HUES64 (cell line): ENCODE measurements around the gene GUCY2C.

Source experiments
- H3K27ac ChIP-seq: 2 replicates; pipeline ENCODE4 v1.7.0; 2013; ENCODE audit warnings: low read depth, low read length, inconsistent platforms
- H3K27me3 ChIP-seq: 2 replicates; pipeline ENCODE4 v1.6.1; 2013; ENCODE audit warnings: mild to moderate bottlenecking, low read length; ENCODE audit not compliant: insufficient read depth
- H3K36me3 ChIP-seq: 2 replicates; pipeline ENCODE4 v1.6.1; 2013; ENCODE audit warnings: mild to moderate bottlenecking, low read length; ENCODE audit not compliant: insufficient read depth
- H3K4me1 ChIP-seq: 2 replicates; pipeline ENCODE4 v1.6.1; 2013; ENCODE audit warnings: mild to moderate bottlenecking, low read length, moderate library complexity; ENCODE audit not compliant: insufficient read depth
- H3K4me3 ChIP-seq: 2 replicates; pipeline ENCODE4 v1.5.1; 2013; ENCODE audit warnings: mild to moderate bottlenecking, low read length, moderate library complexity
- H3K9ac ChIP-seq: 2 replicates; pipeline ENCODE4 v1.6.1; 2013; ENCODE audit warnings: mild to moderate bottlenecking, low read depth, low read length
- H3K9me3 ChIP-seq: 2 replicates; pipeline ENCODE4 v1.6.1; 2013; ENCODE audit warnings: low read depth, low read length; ENCODE audit not compliant: insufficient read depth
- WGBS: fragments of 150-250, 120-280 bp; methylation state at CpG from one replicate; pipeline ENCODE4 v1.1.7; 2013; ENCODE audit warnings: missing lambda C conversion rate; 5-methylcytosine and 5-hydroxymethylcytosine counted together

Gene GUCY2C

DNA sequence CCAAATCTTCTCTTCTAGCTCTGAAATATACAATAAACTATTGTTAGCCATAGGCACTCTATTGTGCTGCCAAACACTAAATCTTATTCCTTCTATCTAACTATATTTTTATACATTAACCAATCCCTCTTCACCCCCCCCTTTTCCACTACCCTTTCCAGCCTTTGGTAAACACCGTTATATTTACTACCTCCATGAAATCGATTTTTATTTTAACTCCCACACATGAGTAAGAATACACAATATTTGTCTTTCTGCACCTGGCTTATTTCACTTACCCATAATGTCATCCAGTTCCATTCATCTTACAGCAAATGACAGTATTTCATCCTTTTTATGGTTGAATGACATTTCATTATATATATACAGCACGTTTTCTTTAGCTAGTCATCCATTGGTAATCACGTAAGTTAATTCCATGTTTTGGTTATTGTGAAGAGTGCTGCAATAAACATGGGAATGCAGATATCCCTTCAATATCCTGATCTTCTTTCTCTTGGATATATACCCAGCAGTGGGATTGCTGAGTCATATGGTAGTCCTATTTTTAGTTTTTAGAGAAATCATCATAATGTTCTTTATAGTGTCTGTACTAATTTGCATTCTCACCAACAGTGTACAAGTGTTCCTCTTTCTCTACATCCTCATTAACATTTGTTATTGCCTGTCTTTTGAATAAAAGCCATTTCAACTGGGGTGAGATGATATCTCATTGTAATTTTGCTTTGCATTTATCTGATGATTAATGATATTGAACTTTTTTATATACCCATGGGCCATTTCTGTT is 94.5 kb downstream of the GUCY2C start:
- Histone ChIP-seq H3K9ac (no peak overlapping the region), H3K4me3 (no peak overlapping the region), H3K4me1 (no peaks in the 10 kb centered on the region), H3K9me3 (peaks cover 24% of the 10 kb centered on the region), H3K27ac (no peak overlapping the region), H3K27me3 (no peaks in the 10 kb centered on the region), H3K36me3 (no peaks in the 10 kb centered on the region)
- 93% methylated on average over 2 of the region's 4 CpGs for WGBS

DNA sequence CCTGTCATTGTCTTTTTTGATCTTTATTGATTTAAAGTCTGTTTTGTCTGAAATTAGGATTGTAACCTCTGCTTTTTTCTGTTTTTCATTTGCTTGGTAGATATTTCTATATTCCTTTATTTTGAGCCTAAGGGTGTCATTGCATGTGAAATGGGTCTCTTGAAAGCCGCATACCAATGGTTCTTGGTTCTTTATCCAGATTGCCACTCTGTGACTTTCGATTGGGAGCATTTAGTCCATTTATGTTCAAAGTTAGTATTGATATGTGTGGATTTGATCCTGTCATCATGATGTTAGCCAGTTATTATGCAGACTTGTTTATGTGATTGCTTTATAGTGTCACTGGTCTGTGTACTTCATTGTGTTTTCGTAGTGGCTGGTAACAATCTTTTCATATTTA is 98.9 kb downstream of the GUCY2C start:
- 97% methylated on average over 3 of the region's 3 CpGs for WGBS
- H3K36me3 ChIP-seq, result no peaks in the 10 kb centered on the region
- no peak overlapping the region for H3K9ac ChIP-seq
- H3K27me3 ChIP-seq, result no peaks in the 10 kb centered on the region
- no peaks in the 10 kb centered on the region for H3K9me3 ChIP-seq
- H3K27ac ChIP-seq, result no peak overlapping the region
- no peaks in the 10 kb centered on the region for H3K4me1 ChIP-seq
- H3K4me3 ChIP-seq, result no peak overlapping the region

DNA sequence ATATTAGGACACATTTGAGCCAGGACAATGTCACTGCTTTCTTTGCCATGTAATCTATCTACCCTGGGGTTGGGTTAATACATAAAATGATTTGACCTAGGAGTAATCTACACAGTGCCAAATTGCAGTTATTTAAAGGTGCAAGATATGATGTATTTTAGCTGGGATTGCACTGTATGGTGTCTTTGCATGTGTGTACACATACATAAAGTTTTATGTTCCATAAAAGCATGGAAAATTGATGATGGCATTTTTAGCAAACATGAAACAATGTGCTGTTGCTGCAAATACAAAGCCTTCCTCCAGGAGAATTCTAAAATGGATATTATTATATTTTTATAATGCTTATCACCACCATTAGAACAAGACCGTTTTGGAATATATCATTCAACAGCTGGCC is 104.7 kb downstream of the GUCY2C start:
- Histone ChIP-seq H3K4me3 (no peak overlapping the region), H3K36me3 (no peaks in the 10 kb centered on the region), H3K27ac (no peak overlapping the region), H3K4me1 (no peaks in the 10 kb centered on the region), H3K9me3 (no peaks in the 10 kb centered on the region), H3K9ac (no peak overlapping the region), H3K27me3 (no peaks in the 10 kb centered on the region)
- 88% methylated on average over 1 of the region's 1 CpG for WGBS

DNA sequence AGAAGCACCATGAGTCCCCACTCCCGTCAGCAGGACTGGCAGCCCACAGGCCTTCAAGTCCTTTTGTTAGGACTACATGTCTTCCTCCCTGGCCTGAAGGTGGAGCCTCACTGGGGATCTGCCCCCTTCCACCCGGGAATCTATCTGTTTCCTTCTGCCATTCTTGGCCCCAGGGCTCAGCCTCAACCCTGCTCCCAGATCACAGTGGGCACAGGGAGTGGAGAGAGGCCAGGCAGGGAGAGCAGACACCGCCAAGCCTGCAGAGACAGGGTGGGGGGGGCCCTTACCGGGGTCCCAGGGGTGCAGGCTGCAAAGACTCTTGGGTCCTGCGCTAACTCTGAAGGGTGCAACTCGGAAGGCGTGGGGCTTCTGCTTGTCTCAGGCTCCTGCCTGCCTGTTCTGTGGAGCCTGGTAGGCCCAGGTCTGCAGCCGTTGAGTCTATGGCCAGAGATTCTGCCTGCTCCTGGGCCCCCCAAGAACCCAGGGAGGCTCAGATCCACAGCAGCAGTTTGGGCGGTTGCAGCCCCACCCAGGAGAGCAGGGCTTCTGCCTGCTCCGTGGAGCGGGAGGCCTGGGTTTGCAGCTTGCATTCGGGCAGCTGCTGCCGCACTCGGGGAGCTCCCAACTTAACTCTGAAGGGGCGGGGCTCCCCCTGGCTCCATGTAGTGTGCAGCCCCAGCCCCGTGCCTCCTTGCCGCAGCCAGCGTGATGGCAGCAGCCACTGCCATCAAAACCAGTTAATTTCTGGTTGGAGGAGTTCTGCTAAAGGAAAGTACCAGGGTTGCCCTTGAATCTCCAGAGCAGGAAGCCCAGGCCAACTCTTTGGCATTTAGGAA is 107.0 kb downstream of the GUCY2C start:
- no peaks in the 10 kb centered on the region for H3K9me3 ChIP-seq
- H3K27ac ChIP-seq, result no peak overlapping the region
- 91% methylated on average over 18 of the region's 18 CpGs for WGBS
- H3K36me3 ChIP-seq, result no peaks in the 10 kb centered on the region
- no peaks in the 10 kb centered on the region for H3K27me3 ChIP-seq
- no peak overlapping the region for H3K9ac ChIP-seq
- H3K4me3 ChIP-seq, result no peak overlapping the region
- no peaks in the 10 kb centered on the region for H3K4me1 ChIP-seq

DNA sequence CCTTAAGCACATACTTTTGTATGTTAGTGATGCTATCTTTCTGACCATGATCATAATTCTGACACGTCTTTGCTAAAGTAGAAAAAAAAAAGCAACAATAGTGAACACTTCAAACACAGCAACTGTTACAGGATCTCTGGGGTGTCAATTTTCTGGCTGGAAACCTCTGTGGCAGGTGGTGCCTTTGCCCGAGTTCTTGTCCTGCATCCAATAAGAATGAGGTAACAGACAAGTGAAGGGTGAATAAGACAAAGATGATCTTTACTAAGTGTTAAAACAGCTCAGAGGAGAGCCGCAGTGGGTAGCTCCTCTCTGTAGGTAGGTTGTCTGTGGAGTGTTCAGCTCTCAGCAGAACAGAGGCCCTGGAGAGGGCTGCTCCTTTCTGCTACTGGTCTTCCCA is 107.8 kb downstream of the GUCY2C start:
- no peak overlapping the region for H3K4me3 ChIP-seq
- H3K27me3 ChIP-seq, result no peaks in the 10 kb centered on the region
- no peaks in the 10 kb centered on the region for H3K4me1 ChIP-seq
- H3K9ac ChIP-seq, result no peak overlapping the region
- no peak overlapping the region for H3K27ac ChIP-seq
- no peaks in the 10 kb centered on the region for H3K36me3 ChIP-seq
- WGBS, result 91% methylated on average over 3 of the region's 3 CpGs
- no peaks in the 10 kb centered on the region for H3K9me3 ChIP-seq

DNA sequence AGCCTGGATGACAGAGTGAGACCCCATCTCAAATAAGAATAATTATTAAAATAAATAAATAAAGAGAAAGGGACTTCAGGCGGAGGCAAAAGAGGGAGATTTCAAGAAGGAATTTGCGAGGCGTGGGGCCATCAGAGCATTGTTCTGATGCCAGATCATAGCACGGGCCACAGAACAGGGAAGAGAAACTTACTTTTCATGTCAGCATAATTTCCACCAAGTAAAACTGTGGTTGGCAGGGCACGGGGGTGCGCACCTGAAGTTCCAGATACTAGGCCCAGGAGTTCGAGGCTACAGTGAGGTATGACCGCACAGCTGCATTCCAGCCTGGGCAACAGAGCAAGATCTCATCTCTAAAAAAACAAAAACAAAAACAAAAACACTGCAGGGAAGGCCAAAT is 117.8 kb downstream of the GUCY2C start:
- Histone ChIP-seq H3K36me3 (no peaks in the 10 kb centered on the region), H3K27me3 (no peaks in the 10 kb centered on the region), H3K9ac (no peak overlapping the region), H3K4me3 (no peak overlapping the region), H3K4me1 (no peaks in the 10 kb centered on the region), H3K9me3 (no peaks in the 10 kb centered on the region), H3K27ac (no peak overlapping the region)
- WGBS, result 98% methylated on average over 8 of the region's 8 CpGs

DNA sequence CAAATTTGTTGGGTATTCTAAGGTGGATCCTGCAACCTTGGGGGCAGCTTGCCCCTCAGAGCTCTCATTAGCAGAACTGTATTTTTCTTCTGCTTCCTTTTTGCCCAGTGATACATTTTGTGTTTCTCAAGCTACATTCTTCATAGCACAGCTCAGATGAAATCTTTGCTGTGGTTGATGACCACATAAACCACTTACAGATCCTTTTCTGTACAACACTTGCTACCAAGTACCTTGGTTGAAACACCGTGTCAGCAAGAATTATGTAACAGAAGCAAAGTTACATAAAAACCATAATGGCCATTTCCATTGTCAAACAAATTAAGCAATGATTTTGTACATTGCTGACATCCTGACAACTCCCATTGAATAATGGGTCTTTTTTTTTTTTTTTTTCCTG is 119.1 kb downstream of the GUCY2C start:
- no peaks in the 10 kb centered on the region for H3K4me1 ChIP-seq
- H3K4me3 ChIP-seq, result no peak overlapping the region
- no peaks in the 10 kb centered on the region for H3K9me3 ChIP-seq
- no peak overlapping the region for H3K27ac ChIP-seq
- H3K36me3 ChIP-seq, result no peaks in the 10 kb centered on the region
- 94% methylated on average over 1 of the region's 1 CpG for WGBS
- no peak overlapping the region for H3K9ac ChIP-seq
- no peaks in the 10 kb centered on the region for H3K27me3 ChIP-seq

DNA sequence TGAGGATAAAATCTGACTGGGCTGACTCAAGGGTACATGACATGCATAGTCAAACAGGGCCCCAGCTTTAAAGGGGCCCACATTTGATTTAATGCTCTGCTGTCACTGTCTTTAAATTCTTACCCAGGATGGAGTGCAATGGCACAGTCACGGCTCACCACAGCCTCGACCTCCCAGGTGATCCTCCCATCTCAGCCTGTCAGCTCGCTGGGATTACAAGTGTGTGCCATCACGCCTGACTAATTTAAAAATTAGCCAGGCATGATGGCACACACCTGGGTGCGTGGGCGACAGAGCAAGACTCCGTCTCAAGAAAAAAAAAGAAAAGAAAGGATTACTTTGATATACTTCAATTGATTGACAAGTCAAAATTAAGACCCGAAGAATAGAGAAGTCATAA is 119.5 kb downstream of the GUCY2C start:
- Histone ChIP-seq H3K4me1 (no peaks in the 10 kb centered on the region), H3K36me3 (no peaks in the 10 kb centered on the region), H3K9ac (no peak overlapping the region), H3K27ac (no peak overlapping the region), H3K27me3 (no peaks in the 10 kb centered on the region), H3K9me3 (no peaks in the 10 kb centered on the region), H3K4me3 (no peak overlapping the region)
- 80% methylated on average over 8 of the region's 8 CpGs for WGBS

DNA sequence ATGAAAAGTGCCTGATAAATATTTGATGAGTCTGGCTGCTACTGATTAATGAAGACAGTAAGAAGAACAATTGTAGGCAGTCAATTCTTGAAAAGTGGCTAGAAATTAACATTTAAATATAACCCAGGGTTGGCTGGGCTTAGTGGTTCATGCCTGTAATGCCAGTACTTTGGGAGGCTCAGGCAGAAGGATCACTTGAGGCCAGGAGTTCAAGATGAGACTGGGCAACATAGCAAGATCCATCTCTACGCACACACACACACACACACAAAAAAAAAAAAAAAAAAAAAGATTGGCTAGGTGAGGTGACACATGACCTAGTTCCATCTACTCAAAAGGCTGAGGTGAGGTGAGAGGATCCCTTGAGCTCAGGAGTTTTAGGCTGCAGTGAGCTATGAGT is 120.8 kb downstream of the GUCY2C start:
- WGBS, result no CpG with 5 or more reads among the region's 1 CpG
- Histone ChIP-seq H3K4me1 (no peaks in the 10 kb centered on the region), H3K27ac (no peak overlapping the region), H3K27me3 (no peaks in the 10 kb centered on the region), H3K36me3 (no peaks in the 10 kb centered on the region), H3K9me3 (no peaks in the 10 kb centered on the region), H3K4me3 (no peak overlapping the region), H3K9ac (no peak overlapping the region)

DNA sequence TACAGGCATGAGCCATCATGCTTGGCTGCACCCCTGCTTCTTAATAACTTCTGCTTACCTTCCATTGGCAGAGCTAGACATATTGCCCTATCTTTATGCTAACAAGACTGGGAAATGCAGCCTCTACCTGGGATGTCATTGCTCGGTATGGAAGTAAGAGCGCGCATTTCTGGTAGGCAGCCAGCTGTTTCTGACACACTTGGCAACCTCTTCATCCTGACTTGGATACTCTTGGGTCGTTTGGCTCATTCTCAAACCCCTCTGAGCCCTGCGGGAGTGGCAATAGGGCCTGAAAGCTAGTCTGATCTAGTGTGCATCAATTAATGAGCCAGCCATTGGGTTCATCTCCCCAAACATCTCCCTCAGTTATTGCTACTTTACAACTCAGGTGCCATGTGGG is 123.3 kb downstream of the GUCY2C start:
- Histone ChIP-seq H3K9me3 (no peaks in the 10 kb centered on the region), H3K4me3 (no peak overlapping the region), H3K9ac (no peak overlapping the region), H3K27me3 (peaks cover 7% of the 10 kb centered on the region; the same call in 1 of the 2 replicates), H3K36me3 (no peaks in the 10 kb centered on the region), H3K4me1 (no peaks in the 10 kb centered on the region), H3K27ac (no peak overlapping the region)
- WGBS, result 96% methylated on average over 5 of the region's 5 CpGs

DNA sequence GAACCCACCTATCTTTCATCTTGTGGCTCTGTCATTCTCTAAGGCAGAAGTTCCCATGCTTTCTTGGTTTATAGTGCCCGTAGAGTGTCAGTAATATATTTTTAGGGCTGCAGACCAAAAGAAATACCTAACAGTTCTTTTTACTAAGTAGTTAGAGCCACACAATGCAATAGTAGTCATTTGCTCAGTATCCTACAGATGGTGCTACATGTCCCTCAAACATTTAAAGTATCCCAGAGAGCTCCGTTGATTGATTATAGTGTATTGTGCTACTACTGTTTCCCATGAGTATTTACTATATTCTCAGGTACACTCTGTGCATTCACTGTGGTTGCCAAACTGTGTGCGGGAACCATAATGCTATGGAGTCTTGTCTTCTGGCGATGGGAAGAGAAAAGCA is 124.0 kb downstream of the GUCY2C start:
- peaks cover 11% of the 10 kb centered on the region; the same call in 1 of the 2 replicates for H3K27me3 ChIP-seq
- WGBS, result 95% methylated on average over 2 of the region's 4 CpGs
- no peaks in the 10 kb centered on the region for H3K36me3 ChIP-seq
- no peak overlapping the region for H3K4me3 ChIP-seq
- H3K4me1 ChIP-seq, result no peaks in the 10 kb centered on the region
- H3K27ac ChIP-seq, result no peak overlapping the region
- no peaks in the 10 kb centered on the region for H3K9me3 ChIP-seq
- no peak overlapping the region for H3K9ac ChIP-seq
